ENCODE results near the gene DNAJB12. TPM values are rescaled to one million over a fixed set of nuclear protein-coding genes. Genes with fewer than 3 reads are reported as not detected.
"Not testable (repeated sequence)": the region's sequence is repeated elsewhere in the genome, so short reads cannot be mapped to it uniquely, and the experiment has no call there.

Gene DNAJB12
- total RNA-seq, 1 donor from 2014 or later = 21.6 TPM

- ATAC-seq = no peak
Measured at GRCh38 chr10:72330069-72330426, 24.7 kb downstream of the DNAJB12 start.

- ATAC-seq = no peak
Measured at GRCh38 chr10:72329290-72330068, 25.2 kb downstream of the DNAJB12 start.

GRCh38 chr10:72328829-72329204 lies 25.9 kb downstream of the DNAJB12 start:
- ATAC-seq = no peak

DNA sequence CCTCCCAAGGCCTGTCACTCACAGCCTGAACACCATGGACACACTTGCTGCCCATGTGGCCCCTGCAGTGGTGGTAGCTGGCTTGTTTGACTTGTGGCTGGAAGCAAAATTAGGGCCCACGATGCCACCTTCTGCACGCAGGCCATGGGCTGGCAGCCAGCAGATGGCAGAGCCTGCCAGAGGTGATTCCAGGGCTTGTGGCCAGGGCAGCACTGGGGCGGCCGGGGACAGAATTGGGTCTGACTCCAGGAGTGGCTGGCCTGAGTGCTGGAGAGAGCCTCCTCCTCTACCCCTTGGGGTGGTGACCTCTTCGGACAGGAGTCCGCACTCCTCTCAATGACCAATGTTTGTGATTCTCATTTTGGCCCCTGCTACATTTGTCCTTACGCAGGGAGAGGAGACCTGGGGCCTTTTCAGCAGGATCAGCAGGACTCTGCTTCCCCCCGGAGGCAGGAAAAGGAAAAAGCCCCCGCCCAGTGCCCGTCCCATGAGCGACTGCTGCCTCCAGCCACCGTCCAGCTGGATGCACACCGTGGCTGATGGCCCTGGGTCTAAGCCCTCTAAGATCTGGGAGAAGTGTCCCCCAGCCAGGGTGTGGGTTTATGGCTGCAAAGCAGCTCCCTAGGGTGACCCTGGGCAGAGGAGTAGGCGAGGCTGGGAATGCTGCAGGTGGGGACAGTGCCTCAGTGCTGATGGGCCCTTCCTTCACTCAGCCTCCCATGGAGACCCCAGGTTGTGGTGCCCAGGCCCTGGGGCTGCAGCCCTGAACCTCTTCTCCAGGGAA lies 26.5 kb downstream of the DNAJB12 start:
- no peak for ATAC-seq

DNA sequence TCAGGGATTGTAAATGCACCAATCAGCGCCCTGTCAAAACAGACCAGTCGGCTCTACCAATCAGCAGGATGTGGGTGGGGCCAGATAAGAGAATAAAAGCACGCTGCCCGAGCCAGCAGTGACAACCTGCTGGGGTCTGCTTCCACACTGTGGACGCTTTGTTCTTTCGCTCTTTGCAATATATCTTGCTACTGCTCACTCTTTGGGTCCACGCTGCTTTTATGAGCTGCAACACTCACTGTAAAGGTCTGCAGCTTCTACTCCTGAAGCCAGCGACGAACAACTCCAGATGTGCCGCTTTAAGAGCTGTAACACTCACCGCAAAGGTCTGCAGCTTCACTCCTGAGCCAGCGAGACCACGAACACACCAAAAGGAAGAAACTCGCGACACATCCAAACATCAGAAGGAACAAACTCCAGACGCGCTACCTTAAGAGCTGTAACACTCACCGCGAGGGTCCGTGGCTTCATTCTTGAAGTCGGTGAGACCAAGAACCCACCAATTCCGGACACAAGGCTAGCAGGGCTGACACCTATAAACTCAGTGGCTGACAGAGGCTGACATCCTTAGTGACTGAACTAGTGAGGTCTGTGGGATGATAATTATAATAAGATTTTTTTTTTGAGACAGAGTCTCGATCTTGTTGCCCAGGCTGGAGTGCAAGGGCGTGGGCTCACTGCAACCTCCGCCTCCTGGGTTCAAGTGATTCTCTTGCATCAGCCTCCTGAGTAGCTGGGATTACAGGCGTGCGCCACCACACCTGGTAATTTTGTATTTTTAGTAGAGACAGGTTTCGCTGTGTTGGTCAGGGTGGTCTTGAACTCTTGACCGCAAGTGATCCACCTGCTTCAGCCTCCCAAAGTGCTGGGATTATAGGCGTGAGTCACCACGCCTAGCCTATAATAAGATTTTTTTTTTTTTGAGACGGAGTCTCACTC lies 27.8 kb downstream of the DNAJB12 start:
- ATAC-seq = not testable (repeated sequence)

- ATAC-seq = not testable (repeated sequence)
Measured at GRCh38 chr10:72325243-72326175, 29.2 kb downstream of the DNAJB12 start.

- no peak for ATAC-seq
Measured at GRCh38 chr10:72323771-72324191, 30.9 kb downstream of the DNAJB12 start.

GRCh38 chr10:72323108-72323749 lies 31.5 kb downstream of the DNAJB12 start:
- ATAC-seq = no peak

GRCh38 chr10:72322280-72323058 lies 32.2 kb downstream of the DNAJB12 start:
- ATAC-seq = peak; percentile 51

DNA sequence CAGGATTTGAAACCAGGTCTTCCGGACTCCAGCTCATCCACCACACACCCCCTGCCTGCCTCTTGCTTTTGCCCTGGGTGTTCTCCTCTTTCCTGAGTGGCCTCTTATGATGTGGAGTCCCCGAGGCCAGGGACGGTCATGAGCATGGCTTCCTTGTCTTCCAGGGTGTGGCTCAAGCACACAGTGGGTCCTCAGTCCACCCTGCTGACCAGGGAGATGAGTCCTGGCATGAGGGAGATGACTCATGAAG lies 32.8 kb downstream of the DNAJB12 start:
- peak; percentile 59 for ATAC-seq

DNA sequence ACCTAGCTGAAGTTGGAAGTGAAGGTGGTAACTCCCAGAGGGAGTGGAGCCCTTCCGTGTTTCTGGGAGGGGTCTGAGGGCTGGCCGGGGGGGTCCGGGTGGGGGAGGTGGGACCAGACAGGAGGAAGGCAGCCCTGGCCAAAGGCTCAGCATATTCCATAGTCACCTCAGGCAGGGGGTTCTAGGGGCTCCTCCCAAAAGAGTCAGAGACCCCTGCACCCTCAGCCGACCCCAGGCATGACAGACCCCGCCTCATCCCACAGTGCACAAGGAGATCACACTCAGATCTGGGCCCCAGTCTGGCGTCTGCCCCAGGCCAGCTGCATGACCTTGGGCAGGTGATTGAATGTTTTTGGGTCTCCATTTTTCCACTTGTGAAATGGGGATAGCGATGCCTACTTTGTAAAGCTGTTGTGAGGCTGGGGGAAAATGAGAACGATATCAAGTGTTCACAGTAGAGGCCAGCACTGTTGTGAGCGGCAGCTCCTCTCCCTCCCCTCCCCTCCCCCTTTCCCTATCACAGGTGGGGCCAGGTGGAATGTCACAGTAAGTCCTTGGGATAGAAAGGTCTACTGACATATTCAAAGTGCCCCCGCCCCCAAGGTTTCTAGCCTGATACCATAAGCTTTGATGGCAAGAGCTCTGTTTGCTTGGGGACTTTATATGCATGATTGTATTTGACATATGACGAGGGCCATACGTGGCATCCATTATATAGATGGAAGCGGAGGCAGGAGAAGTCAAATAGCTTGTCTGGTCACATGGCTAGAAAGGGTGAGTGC lies 33.3 kb downstream of the DNAJB12 start:
- ATAC-seq = no peak

DNA sequence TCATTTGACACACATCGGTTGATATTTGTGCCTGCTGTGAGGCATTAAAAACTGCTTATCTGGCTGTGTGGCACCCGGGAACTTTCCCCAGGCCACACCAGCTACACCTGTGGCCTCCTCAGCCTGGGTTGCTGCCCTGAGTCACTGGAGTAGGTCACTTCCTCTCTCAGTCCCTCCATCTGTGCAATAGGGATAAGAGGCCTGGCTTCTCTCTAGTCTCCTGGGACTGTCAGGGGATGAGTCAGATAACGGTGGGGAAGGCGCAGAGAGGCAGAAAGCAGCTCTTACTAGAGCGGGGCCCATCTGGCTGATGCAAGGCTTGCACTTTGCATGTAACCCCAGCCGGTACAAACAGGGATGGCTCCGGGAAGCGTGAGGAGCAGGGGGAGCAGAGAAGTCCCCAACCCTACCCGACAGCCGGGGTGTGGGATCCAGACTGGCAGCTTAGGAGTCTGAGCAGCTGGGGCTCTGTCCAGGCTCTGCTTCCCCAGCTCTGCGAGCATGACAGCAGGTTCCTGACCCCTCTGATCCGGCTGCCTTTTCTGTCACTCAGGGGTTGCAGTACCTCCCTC lies 34.0 kb downstream of the DNAJB12 start:
- peak; percentile 77 for ATAC-seq

DNA sequence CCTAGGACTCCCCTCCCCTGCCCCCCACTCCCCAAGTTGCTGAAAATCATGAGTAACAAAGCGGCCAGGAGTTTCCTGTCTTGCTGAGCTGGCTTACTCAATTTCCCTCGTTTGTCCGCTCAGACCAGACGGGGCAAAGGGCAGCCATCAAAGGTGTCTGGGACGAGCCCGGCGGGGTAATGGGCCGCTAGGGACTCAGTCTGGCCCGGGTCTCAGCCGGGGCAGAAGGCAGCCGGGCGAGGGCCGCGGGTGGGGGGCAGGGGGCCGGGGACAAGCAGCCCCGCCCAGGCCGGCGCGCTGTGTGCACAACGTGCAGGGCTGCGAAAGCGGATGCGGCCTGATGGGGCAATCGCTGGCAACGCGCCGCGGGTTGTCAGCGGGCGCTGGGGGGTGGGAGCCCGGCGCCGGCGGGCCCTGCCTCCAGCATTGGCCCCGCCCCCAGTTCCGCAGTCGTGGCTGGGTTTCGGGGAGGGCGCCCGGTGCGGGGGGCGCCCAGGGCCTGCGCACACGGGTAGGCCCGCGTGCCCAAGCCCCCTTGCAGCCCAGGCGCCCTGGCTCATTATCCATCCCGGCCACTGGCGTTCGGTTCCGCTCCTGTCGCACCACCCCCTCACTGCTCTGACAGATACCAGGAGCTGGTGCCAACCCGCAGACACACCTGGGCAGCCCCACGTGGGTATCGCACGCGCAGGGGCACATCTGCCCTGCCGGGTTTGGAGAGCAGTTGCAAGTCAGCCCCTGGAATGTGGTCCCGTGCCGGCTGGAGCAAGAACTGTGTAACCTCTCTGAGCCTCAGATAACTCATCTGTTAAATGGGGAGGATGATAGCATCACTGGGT lies 35.1 kb downstream of the DNAJB12 start:
- ATAC-seq = peak; percentile 67

GRCh38 chr10:72318418-72319262 lies 36.1 kb downstream of the DNAJB12 start:
- no peak for ATAC-seq

GRCh38 chr10:72316748-72317435 lies 37.8 kb downstream of the DNAJB12 start:
- no peak for ATAC-seq

DNA sequence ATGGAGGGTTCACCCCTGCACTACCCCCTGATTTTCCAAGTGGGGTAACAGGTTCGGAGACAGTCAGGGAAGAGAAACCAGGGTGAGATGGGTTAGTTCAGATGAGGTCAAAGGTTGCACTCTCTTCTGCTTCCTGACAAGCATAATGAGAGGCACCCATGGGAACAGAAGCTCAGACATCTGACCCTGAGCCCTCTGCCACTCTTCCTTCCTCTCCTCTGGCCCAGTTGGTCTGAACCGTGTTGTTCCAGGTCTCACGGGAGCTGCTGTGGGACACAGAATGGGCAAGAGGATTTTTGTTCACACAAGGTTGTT lies 38.4 kb downstream of the DNAJB12 start:
- no peak for ATAC-seq

All from esophagus mucosa (tissue), 1 donor.